Stimulated activated CD4-positive, alpha-beta T cell treated with anti-CD3 and anti-CD28 coated beads, Interleukin-1b, Interleukin-23, amount 100 ng/mL, for 4 hours (primary cell): Measurements from ENCODE around the gene ZNF101.

Source experiments
- DNase-seq, 2 donors: peaks; one replicate each; pipeline ENCODE4 v3.0.0-alpha.2; 2020; ENCODE audit warnings: low read depth in 2 of 2

ZNF101 gene

GRCh38 chr19:19668230-19669012, at the start of gene ZNF101:
Gene ZNF101 (plus strand): TSS chr19:19668839. CDS start chr19:19668964, 125 bp downstream.
- peak; percentile 86 to 89 for DNase-seq

DNA sequence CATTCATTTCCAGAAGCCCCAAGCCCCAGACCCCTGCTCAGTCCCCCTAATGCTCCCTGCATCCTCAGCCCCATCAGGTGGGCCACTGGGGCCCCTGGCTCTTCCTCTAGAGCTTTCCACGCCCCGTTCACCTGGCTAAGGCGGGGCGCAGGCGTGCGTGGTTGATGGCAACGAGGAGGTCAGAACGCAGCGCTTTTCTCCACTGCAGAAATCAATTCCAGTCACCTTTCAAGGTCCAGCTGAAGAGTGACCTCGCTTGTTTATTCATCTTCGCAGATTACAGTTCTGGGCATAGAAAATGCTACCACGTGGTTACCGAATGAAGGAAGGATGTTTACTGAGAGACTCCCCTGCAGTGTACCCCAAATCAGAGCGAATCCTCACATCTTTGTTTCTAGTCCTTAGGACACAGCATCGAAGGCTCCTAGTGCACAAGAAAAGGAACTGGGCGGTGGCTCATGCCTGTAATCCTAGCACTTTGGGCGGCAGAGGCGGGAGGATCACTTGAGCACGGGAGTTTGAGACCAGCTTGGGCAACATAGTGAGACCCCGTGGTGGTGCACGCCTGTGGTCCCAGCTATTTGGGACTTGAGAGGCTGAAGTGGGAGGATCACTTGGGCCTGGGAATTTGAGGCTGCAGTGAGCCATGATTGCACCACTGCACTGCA, 49.3 kb upstream of the ZNF101 start:
- DNase-seq = no peak

- no peak for DNase-seq
These were observed 48.8 kb upstream of the ZNF101 start for GRCh38 chr19:19619849-19620210.

- no peak for DNase-seq
These were observed 45.3 kb upstream of the ZNF101 start for GRCh38 chr19:19623383-19623782.

GRCh38 chr19:19624032-19624570, 44.5 kb upstream of the ZNF101 start:
- DNase-seq = no peak

- no peak for DNase-seq
These were observed 41.8 kb upstream of the ZNF101 start for GRCh38 chr19:19626516-19627472.

DNA sequence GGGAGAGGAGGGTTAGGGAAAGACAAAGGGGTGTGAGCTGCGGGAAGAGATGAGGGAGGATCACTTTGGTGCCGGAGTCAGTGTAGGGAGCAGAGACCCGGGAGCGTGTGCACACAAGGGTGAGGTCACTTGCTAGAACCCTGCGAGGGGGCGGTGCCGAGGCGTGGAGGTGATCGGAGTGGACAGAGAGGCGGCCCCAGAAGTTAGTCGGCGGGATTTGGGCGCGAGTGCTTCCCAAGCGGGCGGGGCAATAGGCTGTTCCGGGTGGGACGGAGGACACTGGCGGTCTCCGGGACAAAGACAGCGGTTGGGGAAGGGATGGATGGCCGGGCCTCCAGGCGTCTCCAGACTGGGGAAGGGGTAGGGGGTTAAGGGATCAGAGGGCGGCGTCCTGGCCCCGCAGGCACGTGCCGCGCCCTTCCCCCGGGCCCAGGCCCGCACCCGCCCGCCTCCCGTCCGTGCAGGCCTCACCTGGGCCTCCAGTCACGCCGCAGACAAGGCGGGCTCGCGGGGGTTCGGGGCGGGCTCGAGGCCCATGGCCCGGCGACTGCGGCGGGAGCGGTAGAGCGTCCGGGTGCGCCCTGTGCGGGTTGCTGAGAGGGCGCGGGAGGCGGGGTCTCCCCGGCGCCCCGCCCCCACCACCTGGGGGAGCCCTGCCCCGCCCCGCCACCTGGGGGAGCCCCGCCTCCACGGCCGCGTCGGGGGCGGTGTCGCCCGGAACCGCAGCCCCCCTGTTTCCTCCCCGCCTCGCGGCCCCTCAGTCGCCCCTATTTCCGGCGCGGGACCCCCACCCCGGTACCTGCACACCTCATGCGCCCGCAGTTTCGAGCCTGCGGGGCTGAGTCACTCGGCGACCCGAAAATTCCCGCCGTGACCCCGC, 40.8 kb upstream of the ZNF101 start, which contains the start of gene LPAR2:
LPAR2 (minus strand) TSS at position 600 of the 880 bp plus-strand sequence. CDS start 945 bp downstream, outside the sequence.
- DNase-seq = peak; percentile 72 to 74

GRCh38 chr19:19628501-19629134, 40.0 kb upstream of the ZNF101 start:
- DNase-seq = peak in 1 of 2 donors; percentile 40

GRCh38 chr19:19630062-19630414, 38.6 kb upstream of the ZNF101 start:
- DNase-seq = no peak

DNA sequence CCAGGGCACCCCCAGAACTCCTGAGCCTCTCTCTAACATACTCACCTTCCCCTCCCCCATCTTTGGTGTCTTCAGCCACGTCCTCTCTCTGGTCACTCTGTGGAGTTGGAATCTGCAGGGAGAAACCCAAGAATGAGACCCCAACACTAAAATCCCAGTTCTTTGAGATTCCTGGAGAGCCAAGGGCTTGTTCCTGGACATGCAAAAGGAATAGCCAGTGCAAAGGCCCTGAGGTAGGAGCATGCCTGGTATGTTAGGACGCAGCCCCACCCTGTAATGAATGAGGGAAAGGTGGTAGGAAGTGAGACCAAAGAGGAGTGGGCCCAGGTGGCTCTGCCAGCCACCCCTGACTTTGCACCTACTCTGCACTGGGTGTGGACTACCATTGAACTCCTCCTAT, 38.2 kb upstream of the ZNF101 start:
- no peak for DNase-seq

DNA sequence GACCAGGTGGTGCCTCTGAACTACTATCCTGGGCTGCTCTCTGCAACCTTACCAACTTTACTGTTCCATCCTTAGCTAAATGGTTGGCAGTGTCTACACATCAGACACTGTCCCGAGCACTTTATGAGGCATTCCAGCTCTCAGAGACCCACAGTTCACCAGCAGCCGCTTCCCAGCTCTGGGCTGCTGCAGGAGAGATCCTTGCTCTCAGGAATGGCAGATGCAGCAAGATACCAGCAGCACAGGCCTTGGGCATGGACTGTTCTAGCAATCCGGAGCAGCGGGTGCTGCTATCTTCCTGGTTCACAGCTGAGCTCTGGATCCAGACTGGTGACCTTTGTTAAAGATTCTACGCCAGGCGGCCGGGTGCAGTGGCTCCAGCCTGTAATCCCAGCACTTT, 37.3 kb upstream of the ZNF101 start:
- DNase-seq = no peak

- DNase-seq = no peak
These were observed 36.0 kb upstream of the ZNF101 start for GRCh38 chr19:19632661-19633060.

GRCh38 chr19:19633711-19634515, 34.7 kb upstream of the ZNF101 start:
- DNase-seq = no peak

DNA sequence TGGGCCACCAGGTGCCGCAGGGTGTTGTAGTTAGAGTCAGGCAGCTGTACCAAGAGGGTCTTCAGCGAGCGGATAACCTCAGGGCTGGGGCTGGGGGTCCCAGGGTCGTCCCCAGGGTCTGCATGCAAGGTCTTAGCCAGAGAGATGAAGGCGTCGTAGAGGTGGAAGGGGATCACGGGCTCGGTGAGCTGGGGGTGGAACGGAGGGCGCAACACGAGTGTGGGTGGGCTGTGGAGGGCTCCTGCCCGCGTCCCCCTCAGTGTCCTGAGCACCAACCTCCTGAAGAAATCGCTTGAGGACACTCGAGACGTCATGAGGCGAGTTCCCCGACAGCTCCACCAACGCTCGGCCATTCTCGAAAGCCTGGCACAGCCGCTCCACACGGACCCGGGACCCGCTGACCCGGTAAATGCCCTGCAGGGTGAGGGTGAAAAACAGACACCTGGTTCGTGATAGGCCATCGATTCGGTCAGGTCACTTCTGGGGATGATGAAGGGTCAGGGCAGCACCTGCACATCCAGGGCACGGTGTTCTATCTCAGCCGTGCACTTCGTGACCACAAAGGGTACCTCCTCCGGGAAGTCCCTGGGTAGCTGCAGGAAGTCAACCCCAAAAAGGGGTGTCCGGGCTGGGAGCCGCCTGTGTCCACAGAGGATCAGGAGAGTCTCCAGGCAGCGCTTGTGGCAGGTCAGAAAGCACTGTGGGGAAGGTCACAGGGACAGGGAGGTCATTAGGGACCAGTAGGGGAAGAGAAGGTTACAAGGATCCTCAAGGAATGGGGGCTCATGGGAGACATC, 33.9 kb upstream of the ZNF101 start:
- no peak for DNase-seq

GRCh38 chr19:19635313-19635702, 33.3 kb upstream of the ZNF101 start:
- no peak for DNase-seq

- DNase-seq = no peak
These were observed 32.0 kb upstream of the ZNF101 start for GRCh38 chr19:19636573-19637185.

DNA sequence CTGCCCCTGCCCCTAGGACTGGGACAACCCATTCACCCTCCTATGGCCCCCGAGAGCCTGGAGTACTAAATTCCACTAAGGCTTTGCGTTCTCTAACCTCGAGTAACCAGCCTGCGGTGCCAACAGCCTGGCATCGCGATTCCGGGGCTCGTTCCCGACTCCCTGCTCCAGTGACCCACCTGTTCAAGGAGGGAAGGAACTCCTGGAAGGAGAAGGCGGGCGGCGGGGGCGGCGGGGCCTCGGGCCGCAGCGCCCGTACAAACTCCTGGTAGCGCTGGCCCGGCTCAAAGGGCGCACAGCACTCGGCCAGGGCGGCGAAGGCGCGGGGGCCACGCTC, 31.5 kb upstream of the ZNF101 start:
- DNase-seq = no peak

DNA sequence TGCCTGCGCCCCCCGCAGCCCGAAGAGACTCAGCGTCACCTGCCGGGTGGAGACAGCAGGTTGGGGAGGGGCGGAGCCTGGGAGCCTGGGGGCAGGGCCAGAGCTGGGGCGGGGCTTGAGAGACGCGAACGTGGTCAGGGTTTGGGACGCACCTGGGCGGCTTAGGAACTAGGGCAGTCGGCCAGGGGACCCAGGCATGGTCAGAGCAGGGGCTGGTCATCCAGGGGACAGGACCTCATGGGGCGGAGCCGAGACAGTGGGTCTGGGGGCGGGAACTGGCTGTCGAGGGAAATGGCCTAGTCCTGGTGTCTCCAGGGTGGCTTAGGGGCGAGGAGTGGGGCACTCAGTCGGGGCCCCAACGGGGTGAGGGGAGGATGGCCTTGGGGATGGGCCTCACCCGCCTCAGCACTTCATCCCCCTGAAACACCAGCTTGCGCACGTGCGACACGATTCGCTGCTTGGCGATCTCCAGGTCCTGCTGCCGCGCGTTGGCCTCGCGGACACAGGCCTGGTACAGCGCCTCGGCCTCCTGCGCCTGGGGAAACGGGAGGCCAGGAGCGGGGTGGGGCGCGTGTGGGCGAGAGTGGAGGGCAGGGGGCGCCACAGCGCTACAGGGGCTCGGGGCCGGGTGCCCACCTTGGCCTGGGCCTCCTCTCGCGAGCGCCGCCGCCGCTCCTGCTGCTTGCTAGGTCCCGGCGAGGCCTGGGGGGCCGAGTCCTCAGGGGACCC, 31.0 kb upstream of the ZNF101 start:
- DNase-seq = no peak
